Mesangial cell (primary cell): ENCODE measurements around the gene REST. TPM values are rescaled to one million over a fixed set of nuclear protein-coding genes. Genes with fewer than 3 reads are reported as not detected.

ENCODE experiments used
- total RNA-seq: library from RNA; depleted of rRNA; stranded (reverse); fragments of >200 nt; gene quantifications from 2 replicates; pipeline ENCODE4 v1.2.3, GENCODE V29; 2015

The REST gene
- total RNA-seq, result 16.5 and 23.5 TPM in 2 replicates

GRCh38 chr4:56907489-56908205 lies at the start of gene REST:
Gene REST (plus strand): TSS chr4:56907900. CDS start chr4:56910639, 2,739 bp downstream.

GRCh38 chr4:56977321-56978012 lies 69.8 kb downstream of the REST start, which contains the start of gene NOA1:
Gene NOA1 (minus strand): TSS chr4:56977606. CDS start chr4:56977585, 21 bp downstream.

GRCh38 chr4:56978750-56979303 lies 71.1 kb downstream of the REST start, which contains the start of gene POLR2B:
Gene POLR2B (plus strand): TSS chr4:56978896. CDS start chr4:56978986, 90 bp downstream.

Other genes with a start within 250 kb of the REST start
- gene HOPX, start 226.6 kb upstream of the REST start, total RNA-seq, result 2.4 and 51.0 TPM in 2 replicates
- gene SPINK2, start 86.2 kb upstream of the REST start, total RNA-seq, result not detected in 2 replicates
- 20.5 and 37.8 TPM in 2 replicates for gene NOA1, start 69.7 kb downstream of the REST start, total RNA-seq
- gene POLR2B, start 71.0 kb downstream of the REST start, total RNA-seq, result 42.8 and 59.6 TPM in 2 replicates
- 625 and 2,058 TPM in 2 replicates for gene IGFBP7, start 202.5 kb downstream of the REST start, total RNA-seq